DMS153 treated with DMSO at 0.1 percent for 48 hours (cell line): ENCODE results near the gene CCSER2.
"Not testable (repeated sequence)": the region's sequence is repeated elsewhere in the genome, so short reads cannot be mapped to it uniquely, and the experiment has no call there.

ENCODE experiments used
- DNase-seq: peaks from one replicate; lab custom pipeline; 2025; ENCODE audit not compliant: unreplicated experiment; lab: John Stamatoyannopoulos, UW

Gene CCSER2

DNA sequence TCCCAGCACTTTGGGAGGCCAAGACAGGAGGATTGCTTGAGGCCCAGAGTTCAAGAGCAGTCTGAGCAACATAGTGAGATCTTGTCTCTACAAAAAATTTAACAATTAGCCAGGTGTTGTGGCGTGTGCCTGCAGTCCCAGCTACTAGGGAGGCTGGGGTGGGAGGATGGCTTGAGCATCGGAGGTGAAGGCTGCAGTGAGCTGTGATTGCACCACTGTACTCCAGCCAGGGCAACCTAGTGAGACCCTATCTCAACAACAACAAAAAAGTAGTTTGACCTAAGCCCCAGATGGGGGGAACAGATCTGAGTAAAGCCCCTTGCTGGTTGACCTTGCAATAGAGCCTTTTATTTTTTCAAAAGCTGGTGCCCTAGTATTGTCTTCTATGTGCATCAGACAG lies 15.6 kb upstream of the CCSER2 start:
- DNase-seq: no peak

DNA sequence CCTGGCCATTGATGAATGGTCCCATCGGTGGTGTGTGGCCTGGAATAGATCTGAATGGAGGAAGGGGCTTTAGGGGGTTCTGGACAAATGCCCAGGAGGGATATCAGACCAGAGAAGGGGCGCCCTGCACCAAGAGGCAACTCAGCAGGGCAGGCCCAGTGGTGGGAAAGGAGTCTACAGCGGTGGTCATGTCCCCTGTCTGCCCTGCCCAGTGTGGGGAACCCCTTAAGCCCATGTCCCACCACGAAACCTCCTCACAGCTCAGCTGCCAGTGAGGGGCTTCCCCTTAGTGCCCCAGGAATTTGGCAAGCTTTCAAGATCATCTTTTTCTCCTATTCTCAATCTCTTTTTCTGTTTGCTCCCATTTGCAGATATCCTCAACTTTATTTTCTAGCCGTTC lies 14.1 kb upstream of the CCSER2 start:
- no peak for DNase-seq

DNA sequence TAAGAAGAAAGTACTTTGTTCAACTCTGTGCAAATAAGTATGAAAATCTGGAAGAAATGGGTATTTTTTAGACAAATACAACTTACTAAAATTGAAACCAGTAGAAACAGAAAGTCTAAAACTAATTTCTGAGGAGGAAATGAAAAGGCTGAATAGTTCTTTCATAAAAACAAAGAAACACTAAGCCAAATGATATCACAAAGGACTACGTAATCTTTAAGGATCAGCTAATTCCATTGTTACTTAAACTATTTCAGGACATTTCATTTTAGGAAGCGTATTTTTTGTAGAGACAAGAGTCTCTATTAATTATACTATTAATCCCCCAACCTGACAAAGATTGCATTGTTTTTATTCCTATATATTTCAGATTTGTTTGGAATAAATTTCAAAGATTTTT lies 11.2 kb upstream of the CCSER2 start:
- DNase-seq: no peak

DNA sequence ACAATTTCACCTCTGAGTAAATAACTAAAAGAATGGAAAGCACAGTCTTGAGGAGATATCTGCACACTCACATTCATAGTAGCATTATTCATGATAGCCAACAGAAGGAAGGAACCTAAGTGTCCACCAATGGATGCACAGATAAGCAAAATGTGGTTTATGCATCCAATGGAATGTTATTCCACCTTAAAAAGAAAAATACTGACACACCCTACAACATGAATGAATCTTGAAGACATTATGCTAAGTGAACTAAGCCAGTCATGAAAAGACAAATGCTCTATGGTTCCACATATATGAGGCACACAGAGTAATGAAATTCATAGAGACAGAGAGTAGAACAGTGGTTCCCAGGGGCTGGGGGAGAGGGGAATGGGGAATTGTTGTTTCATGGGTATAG lies 6.5 kb upstream of the CCSER2 start:
- no peak for DNase-seq

DNA sequence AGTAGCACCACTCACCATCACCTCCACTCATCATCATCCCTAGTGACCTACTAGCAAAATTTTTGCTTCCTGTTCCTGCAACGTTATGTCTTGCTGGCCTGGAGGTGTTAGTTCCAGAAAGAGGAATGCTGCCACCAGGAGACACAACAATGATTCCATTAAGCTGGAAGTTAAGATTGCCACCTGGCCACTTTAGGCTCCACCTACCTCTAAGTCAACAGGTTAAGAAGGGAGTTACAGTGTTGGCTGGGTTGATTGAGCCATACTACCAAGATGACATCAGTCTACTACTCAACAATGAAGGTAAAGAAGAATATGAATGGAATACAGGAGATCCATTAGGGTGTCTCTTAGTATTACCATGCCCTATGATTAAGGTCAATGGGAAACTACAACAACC lies 4.8 kb upstream of the CCSER2 start:
- DNase-seq: not testable (repeated sequence)

DNA sequence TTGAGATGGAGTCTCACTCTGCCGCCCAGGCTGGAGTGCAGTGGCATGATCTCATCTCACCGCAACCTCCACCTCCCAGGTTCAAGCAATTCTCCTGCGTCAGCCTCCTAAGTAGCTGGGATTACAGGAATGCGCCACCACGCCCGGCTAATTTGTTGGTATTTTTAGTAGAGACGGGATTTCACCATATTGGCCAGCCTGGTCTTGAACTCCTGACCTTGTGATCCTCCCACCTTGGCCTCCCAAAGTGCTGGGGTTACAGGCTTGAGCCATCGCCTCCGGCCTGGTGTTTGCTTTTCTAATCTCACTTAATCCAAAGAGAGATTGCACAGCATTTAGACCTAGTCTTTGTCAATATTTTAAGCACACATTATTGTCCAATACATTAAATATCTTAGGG lies 1.4 kb upstream of the CCSER2 start:
- DNase-seq: not testable (repeated sequence)

DNA sequence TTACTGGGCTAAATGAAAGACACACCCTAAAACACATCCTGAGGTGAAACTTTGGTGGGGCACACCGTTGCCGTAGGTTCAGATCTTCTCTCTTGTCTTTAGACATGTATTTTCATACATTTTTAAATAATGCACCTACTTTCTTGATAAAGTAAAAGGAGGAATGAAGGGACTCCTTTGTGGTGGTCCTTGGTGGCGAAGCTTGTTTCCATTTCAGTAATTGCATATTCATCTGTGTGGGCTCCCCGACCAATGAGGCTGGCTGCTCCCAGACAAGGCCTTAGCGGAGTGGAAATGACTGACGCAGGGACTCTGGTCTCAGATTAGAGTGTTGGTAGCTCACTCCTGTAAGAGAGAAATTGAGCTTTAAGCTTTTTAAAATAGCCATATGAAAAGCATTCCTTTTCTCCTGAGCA lies 815 bp downstream of the CCSER2 start:
- DNase-seq: no peak

DNA sequence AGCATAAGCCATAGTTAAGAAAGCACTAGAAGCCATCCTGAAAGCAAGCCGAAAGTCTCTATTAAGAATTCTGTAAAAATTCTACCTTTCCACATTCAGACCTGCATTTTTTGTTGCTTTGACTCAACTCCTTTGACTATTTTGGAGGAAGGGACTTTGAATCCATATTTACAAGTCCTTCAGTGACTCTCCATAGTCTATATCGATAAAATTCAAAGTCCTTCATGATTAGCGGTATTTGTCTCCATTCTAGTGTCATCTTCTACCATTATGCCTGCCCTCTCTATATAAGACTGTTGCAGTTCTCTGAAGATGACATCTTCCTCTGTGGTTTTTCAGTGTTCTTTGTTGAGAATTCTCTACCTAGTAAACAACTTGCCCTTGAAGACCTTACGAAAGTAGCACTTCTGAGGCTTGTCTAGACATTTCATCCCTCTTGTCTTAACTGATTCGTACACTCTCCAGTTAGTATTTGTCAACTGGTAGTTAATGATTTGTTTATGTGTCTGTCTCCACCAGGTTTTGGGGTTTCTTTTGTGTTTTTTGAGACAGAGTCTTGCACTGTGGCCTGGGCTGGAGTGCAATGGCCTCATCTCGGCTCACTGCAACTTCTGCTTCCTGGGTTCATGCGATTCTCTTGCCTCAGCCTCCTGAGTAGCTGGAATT lies 1.7 kb downstream of the CCSER2 start:
- no peak for DNase-seq

DNA sequence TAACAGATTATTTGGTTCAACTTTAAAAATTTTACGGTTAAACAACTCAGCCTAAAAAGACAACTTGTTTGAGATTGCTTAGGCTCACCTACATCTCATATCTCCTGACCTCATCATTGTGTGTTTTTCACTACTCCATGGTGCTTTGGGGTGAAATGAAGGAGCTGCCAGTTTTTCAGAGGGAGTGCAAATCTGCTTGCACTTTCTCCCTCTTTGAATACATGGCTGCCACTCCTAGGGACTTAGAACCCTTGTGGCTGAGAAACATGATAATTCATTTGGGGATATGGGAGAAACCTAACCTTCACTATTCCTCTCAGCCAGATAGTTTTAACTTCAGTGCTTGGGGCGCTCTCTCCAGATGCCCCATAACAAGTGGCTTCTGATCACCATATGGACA lies 2.7 kb downstream of the CCSER2 start:
- no peak for DNase-seq

DNA sequence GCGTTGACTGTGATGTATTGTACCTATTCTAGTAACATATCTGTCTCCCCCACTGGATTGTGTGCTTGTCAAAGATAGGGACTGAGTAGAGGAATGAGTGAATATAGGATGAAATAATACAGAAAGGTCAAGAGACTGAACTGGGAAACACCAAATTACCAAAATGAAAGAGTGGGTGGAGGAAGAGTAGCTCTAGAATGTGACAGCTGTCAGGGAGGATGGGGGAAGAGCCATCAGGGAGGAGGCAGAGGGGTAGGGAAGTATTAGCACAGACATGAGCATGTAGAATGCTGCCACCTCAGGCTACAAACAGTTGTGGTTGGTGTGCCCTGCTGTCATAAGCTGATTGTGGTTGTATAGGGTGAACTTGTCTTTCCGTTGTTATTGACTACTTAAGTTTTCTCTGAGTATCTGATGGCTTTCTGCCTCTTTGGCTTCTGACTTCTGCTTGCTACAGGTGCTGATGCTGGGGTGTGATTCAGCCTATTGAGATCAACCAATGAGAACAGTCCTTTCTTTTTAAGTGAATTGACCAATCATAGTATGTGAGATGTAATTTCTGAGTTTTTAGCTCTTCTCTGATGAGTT lies 5.6 kb downstream of the CCSER2 start:
- no peak for DNase-seq

DNA sequence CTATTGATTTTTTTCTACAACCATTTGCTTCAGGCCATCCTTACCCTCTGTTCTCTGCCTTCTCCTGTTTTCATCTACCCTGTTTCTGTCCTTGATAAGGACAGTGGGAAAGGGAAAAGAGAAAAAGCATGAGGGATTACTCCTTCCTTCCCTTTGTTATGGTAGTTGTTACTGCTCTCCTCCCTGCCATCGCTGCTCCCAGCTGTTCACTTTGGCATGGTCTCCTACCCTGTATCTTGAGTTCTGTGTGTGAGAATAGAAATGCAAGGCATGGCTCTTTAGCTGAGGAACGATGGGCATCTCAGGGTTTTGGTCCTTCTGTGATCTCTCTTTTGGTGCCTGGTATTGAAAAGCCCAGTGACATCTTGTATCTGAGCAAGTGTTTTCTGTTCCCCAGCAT lies 6.4 kb downstream of the CCSER2 start:
- DNase-seq: no peak

DNA sequence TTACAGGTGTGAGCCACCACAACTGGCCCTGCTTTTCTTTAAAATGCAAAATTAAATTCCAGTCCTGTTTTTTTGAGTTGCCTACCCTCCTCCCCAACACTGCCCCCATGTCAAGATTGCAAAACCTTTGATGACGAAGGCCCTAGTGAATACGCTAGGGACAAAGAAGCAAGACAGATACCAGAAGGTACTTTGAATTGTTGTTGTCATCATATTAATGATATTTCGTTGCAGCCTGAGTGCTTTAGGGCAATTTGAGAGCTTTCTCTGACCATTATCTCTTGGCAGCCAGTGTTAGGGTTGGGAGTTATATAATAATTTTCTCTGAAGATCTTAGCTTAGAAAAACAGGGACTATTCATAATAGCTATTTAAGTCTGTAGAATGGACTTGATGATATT lies 7.1 kb downstream of the CCSER2 start:
- no peak for DNase-seq

DNA sequence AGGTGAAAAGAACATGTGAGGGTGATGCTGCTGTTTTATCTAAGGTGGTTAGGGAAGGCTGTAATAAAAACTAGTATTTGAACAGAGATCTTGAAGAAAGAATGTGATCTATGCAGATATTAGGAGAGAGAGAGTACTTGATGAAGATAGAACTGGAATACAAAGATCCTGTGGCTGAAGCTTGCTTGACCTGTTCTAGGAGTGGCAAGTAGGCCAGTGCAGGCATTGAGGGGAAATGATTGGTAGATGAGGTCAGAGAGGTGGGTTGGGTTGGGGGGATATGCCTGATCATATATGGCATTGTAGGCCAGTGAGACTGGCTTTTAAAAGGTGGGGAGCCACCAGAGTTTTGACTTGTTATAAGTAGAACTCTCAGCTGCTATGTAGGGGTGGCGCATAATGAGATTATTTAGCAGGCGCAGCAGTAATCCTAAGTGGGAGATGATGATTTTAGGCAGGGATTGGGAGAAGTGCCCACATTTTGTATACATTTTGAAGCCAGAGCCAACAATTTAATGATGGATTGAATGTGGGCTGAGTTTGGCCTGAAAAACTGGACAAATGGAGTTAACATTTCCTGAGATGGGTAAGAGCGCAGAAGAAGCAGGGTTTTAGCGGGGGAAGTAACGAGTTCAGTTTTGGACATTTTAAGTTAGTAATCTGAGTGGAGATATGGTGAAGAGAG lies 8.2 kb downstream of the CCSER2 start:
- DNase-seq: no peak

DNA sequence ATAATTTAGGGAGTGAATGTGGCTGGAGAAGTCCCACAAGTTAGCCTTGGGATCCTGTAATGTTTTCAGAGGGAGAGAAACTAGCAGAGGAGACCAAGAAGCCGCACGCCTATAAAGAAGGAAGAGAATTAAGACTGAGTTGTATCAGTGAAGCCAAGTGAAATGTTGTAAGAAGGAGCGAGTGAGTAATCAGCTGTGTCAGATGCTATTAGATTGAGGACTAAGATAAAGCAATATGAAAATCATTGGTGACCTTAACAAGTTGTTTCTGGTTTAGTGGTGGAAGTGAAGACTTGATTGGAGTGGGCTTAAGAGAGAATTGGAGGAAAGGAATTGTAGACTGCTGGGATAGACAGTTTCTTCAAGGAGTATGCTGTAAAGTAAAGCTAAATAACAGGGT lies 8.8 kb downstream of the CCSER2 start:
- DNase-seq: no peak

DNA sequence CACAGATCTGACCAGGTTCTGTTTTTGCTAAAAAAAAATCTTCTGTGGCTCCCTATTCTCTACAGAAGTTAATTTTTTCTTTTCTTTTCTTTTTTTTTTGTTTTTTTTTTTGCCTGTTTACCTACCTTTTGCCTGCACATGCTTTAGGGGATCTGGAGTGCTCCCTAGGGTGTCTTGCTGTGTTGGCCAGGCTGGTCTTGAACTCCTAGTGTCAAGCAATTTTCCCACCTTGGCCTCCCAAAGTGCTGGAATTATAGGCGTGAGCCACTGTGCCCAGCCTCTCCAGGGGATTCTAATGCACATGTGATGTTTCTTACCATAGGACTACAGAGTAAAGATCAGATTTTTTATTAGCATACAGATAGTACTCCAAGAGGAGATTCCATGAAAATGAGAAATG lies 10.6 kb downstream of the CCSER2 start:
- DNase-seq: no peak

DNA sequence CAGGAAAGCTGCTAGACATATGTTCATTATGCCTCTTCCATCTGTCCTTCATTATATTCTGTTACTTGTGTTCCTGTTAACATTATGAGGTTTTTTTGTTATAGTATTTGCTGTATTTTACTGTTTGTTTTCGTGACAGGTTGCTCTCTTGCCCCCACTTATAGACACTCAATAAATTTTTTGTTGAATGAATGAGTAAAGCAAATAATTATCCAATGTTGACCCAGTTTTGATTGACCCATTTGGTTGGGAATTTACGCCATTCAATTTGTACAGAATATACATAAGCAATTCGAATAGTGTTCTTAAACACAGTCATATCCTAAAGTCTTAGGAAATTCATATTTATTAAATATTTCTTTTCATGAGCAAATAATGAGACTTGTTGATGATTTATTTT lies 11.8 kb downstream of the CCSER2 start:
- peak; percentile 72 for DNase-seq

DNA sequence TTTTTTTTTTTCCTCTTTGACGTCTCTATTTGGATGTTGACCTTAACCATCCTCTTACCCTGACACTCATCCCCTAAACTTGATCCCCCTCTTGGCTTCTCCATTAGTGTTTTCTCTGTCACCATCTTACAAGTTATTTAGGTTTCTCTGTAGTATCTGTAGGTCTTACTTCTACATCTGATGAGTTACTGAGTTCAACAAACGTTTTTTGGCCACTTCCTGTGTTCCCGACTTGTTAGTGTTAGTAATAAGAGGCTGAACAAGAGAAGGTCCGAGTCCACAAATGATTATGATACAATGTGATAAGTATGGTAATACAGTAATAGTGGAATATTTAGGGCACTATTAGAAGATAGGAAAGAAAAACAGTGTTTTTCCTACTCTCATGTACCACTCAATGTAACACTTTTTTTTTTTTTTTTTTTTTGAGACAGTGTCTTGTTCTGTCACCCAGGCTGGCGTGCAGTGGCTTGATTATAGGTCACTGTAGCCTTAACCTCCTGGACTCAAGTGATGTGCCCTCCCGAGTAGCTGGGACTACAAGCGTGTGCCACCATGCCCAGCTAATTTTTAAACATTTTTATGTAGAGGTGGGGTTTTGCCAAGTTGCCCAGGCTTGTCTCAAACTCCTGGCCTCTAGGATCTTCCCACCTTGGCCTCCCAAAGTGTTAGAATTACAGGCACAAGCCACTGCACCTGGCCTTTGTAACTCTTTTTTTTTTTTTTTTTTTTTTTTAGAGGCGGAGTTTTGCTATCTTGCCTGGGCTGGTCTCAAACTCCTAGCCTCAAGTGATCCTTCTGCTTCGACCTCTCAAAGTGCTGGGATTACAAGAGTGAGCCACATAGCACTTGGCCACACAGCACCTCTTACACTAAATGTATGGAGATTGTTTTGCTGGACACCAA lies 12.5 kb downstream of the CCSER2 start:
- DNase-seq: no peak

DNA sequence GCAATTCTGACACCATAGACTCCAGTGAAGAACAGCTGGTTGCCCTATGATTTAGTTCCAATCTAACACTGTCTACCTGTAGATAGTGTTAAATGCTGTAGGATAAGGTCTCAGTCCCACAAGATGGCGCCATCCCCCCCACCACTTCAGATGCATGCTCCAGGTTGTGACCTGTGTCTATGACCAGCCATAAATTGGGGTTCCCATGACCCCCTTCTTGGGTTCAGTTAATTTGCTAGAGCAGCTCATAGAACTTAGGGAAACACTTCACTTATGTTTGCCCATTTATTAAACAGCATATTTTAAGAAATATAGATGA lies 13.1 kb downstream of the CCSER2 start:
- no peak for DNase-seq

DNA sequence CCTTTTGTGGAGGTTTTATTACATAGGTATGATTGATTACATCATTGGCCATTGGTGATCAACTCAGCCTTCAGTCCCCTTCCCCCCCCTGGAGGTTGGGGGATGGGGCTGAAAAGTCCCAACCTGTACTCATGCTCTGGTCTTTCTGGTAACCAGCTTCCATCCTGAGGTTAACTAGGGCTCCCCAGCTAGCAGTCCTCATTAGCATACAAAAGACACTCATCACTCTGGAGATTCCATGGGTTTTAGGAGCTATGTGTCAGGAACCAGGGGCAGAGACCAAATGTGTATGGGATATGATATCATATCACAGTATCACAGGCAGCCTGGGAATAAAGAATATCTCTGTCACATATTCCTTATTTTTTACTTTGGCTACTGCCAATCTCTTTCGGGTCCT lies 13.6 kb downstream of the CCSER2 start:
- DNase-seq: no peak

DNA sequence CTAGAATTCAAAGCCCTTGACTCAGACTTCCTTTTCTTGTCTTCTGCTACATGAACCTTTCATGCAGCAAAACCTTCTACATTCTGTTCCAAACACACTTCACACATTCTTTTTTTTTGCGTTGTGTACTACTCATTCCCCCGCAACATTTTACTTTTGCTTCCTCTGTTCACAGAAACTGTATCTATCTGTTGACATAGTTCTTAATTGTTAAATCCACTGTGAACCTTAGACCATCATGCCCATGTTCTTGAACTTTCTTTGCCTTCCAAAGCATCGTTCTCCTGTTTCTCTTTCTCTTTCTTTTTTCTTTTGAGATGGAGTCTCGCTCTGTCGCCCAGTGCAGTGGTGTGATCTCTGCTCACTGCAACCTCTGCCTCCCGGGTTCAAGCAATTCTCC lies 14.2 kb downstream of the CCSER2 start:
- no peak for DNase-seq

DNA sequence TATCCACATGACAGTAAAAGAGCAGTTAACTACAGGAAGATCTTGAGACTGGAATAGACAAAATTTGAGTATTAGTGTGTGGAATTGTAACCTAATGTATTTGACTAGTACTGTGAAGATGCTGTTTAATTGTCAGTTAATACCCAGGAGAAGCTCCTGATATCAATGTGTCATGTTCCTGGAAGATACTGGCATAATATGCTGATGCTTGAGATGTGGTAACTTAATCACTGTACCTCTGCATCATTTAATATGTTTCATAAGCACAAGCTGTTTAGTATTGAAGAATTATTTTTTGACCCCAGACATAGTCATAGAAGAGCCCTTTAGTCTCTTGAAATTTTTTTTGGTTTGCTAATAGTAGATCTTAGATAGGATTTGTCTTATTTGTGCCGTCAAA lies 15.4 kb downstream of the CCSER2 start:
- no peak for DNase-seq

DNA sequence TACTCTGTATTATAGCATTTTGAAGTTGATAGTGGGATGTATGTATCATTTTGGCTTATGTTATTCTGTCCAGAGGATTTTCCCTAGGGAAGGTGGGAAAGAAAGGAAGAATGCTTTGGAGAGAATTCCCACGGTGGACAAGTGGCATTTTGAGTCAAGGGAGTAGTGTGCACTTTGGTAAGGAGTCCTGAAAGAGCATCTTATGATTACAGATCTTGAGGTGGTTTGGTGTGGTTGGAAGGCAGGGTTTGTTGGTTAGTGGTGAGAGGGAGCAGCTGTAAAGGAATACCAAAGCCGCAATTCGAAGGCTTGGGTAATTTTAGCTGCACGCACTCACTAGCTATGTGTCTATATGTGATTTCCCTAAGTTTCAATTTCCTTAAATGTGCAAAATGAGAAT lies 16.1 kb downstream of the CCSER2 start:
- no peak for DNase-seq
